K562 (cell line): ENCODE results near the gene ASIC5.

Experiments
- BCOR ChIP-seq: fragments of 450-650 bp; IDR thresholded peaks from 2 replicates; pipeline ENCODE4 v1.6.1; 2016
- JUNB ChIP-seq: fragments of 450-650 bp; formaldehyde crosslinking; conservative IDR thresholded peaks from 2 replicates; pipeline ENCODE4 v1.4.0; 2020; ENCODE audit warnings: mild to moderate bottlenecking
- KLF13 ChIP-seq: fragments of 450-650 bp; IDR thresholded peaks from 2 replicates; pipeline ENCODE4 v1.6.1; 2016; ENCODE audit warnings: missing genetic modification characterization, low read depth, mild to moderate bottlenecking, missing compliant biosample characterization, moderate library complexity, borderline replicate concordance
- MTA3 ChIP-seq: fragments of 450-650 bp; formaldehyde crosslinking; IDR thresholded peaks from 2 replicates; pipeline ENCODE4 v1.6.1; 2017; ENCODE audit warnings: mild to moderate bottlenecking, borderline replicate concordance
- TF ChIP-seq, protein P1 (sequence below), 3 experiments: IDR thresholded peaks in 2 of 3; conservative IDR thresholded peaks in 1 of 3; 2 replicates each; pipeline ENCODE4 v1.5.1; 2011 to 2012; ENCODE audit warnings: low read length in 3 of 3, mild to moderate bottlenecking in 3 of 3, control low read depth in 2 of 3, improper control_type of control experiment in 1 of 3, inconsistent platforms in 1 of 3, low read depth in 1 of 3, mixed read lengths in 1 of 3, moderate library complexity in 1 of 3; ENCODE audit not compliant: insufficient read depth in 2 of 3

DNA sequence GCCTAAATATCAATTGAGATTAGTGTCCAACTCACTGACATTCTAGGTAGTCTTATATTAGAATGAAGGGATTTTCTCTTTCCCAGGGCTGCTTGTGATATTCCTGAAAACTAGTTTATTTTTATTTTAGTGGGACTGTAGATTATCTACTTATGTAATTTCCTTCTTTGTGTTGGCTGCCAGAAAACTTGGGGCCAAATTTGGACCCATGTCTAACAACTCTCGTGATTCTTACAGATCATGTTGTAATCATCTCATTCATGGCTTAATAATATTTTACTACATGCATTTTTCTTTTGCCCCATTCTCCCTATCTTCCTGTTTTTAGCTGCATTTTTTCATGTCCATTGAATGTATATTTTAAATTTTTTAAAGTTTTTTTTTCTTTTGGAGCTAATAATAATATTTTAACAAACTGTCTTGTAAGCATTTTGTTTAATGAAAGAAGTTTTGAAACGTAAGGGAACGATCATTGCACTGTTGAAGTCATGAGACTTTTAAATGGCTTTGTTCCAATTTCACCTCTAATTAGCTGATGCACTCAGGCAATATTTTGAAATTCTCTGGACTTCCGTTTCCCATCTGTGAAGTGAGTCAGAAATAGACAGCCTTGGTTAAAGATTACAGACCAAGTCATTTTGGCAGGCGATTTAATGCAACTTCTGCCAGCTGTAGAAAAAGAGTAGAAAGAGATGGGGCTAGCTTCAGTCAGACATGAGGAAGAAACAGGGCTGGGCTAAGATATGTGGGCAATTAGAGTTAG, 23.1 kb upstream of the ASIC5 start:
- no peak for TF ChIP-seq JUNB (CRISPR knock-in tag)
- no peak for TF ChIP-seq MTA3
- TF ChIP-seq, protein P1, sequence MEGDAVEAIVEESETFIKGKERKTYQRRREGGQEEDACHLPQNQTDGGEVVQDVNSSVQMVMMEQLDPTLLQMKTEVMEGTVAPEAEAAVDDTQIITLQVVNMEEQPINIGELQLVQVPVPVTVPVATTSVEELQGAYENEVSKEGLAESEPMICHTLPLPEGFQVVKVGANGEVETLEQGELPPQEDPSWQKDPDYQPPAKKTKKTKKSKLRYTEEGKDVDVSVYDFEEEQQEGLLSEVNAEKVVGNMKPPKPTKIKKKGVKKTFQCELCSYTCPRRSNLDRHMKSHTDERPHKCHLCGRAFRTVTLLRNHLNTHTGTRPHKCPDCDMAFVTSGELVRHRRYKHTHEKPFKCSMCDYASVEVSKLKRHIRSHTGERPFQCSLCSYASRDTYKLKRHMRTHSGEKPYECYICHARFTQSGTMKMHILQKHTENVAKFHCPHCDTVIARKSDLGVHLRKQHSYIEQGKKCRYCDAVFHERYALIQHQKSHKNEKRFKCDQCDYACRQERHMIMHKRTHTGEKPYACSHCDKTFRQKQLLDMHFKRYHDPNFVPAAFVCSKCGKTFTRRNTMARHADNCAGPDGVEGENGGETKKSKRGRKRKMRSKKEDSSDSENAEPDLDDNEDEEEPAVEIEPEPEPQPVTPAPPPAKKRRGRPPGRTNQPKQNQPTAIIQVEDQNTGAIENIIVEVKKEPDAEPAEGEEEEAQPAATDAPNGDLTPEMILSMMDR (IDR thresholded peaks at IDR 0.05 in 2 of 3, conservative IDR thresholded peaks at IDR 0.05 in 1 of 3; ENCODE audit: insufficient read depth in 2 of 3, low read depth in 1 of 3, low read length in 3 of 3), result no peak
- no peak for TF ChIP-seq KLF13
- TF ChIP-seq BCOR, result no peak
